GM21825 (cell line): ENCODE results near the gene FITM2.
"Not testable (repeated sequence)": the region's sequence is repeated elsewhere in the genome, so short reads cannot be mapped to it uniquely, and the experiment has no call there.

Source experiments
- ATAC-seq: cut with Tn5 transposase; IDR thresholded peaks from one replicate; pipeline ENCODE4 v1.9.1; 2021; ENCODE audit warnings: mild to moderate bottlenecking, moderate library complexity; ENCODE audit not compliant: unreplicated experiment

FITM2 gene, protein sequence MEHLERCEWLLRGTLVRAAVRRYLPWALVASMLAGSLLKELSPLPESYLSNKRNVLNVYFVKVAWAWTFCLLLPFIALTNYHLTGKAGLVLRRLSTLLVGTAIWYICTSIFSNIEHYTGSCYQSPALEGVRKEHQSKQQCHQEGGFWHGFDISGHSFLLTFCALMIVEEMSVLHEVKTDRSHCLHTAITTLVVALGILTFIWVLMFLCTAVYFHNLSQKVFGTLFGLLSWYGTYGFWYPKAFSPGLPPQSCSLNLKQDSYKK

DNA sequence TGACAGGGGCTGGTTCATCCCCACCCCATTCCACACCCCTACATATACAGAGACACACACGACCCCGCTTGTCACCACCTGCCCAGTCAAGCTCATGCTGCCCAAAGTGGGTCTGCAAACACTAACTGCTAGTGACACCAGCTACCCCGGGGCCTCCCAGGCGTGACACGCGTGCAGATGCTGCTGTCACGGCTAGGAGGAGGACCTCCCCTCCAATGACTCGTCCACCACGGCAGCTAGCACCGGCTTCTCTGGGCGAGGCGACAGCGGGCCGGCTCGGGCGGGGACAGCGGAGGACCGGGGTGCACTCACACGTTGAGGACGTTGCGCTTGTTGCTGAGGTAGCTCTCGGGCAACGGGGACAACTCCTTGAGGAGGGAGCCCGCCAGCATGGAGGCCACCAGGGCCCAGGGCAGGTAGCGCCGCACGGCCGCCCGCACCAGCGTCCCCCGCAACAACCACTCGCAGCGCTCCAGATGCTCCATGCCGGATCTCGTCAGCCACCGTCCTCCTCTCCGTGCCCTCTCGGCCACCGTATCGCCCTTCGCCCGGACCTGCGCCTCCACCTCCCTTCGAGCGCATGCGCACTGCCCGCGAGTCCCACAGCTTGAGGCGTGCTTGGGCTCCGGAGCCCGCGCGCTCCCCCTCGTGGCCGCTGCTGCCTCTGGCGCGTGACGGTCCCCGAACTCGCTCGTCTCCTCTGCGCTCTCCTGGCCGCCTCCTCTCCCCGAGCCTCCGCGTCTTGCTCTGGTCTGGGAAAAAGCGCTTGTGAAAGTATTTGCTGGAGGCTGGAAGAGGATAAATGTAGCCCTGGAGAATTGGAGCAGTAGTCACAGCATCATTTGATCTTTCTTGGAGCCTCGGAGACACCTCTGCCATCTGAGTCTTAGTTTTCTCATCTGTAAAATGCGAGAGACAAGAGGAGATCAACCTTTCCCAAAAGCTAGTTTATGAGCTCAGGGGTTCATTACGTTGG lies at the start of gene FITM2:
Gene FITM2, minus strand, starts transcription at position 539 of the 976 bp plus-strand sequence. Its CDS starts 54 bp downstream, at position 485.
- peak; percentile 88 for ATAC-seq

DNA sequence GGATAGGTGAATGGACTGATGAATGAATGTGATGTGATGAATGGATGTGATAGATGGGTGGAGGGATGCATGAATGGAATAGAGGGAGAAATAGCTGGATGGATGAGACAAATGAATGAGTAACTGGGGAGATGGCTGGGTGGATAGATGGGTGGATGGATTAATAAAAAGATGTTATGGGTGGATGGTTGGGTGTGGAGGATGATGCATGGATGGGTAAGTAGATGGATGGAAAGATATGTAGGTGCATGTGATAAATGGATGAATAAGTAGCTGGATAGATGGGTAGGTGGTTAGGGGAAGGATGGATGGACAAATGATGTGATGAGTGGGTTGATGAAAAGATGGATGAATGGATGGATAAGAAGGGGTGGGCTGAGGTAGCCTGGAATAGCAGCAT lies 49.2 kb upstream of the FITM2 start:
- no peak for ATAC-seq

DNA sequence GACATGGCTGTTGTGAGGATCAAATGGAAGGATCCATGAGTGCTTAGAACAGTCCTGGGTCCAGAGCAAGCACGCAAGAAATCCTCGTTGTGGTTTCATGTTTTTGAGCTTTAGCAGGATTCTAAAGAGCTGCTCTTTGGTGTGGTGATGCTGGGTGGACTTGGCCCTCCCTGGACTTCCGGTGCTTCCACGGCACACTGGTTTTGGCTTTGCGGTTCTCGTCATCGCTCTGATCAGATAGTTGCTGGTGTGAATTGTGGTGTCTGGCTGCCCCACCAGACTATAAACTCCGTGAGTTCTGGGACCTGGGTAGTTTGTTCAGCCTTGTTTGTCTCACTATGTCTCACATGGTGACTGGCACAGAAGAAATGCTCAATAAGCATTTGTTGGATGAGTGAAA lies 47.8 kb upstream of the FITM2 start:
- ATAC-seq: no peak

DNA sequence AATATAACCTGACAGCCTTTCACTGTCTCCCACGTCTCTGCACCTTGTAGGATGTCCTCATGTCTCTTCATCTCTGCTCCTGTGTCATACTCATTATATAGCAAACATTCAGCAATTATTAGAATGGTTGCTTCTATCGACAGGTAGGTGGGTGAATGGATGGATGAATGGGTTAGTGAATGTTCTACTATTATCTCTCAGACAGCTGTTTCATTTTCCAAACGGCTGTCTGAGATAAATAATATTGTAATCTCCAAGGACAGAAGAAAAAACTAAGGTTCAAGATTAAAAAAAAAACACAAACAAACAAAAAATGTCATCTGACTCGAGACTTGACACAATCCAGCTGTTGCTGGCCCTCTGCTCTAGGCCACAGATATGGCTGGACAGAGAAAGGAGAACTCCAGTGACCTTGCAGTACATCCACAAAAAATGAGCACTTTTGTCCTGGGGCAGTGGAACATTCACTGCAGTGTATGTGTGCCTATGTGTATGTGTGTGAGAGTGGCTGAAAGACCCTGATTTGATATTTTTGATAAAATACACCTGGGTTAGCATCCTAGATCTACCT lies 46.6 kb upstream of the FITM2 start:
- ATAC-seq: no peak

DNA sequence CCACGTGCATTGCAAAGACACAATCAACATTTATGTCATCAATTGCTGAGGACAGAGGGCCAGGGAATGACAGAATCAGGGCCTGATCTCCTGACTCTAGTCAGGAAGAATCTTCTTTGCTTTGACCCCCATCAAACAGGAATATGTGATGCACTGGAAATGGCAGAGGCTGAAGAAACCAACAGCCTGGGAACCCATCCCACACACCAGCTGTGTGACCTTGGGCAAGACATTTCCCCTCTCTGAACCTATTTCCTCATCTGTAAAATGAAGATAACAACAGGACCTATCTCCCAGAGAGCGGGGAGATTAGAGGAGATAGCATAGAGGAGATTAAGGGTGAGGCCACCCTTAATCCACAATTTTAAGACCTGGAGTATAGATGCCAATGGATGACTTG lies 46.0 kb upstream of the FITM2 start:
- ATAC-seq: no peak

DNA sequence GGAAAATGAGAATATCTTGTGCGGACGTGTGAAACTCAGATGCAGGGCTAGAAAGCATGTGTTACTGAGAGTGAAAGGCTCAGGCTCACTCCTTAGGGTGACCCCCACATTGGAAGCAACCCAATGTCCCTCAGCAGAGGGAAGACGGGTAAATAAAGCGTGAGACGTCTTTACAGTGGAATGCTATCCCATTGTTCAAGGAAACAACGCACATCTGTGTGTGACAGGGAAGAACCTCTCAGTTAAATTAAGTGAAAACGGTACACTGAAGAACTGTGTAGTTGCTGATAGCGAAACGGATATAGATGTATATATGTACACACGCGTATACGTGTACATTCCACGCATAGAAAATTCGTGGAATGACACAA lies 45.3 kb upstream of the FITM2 start:
- ATAC-seq: no peak

DNA sequence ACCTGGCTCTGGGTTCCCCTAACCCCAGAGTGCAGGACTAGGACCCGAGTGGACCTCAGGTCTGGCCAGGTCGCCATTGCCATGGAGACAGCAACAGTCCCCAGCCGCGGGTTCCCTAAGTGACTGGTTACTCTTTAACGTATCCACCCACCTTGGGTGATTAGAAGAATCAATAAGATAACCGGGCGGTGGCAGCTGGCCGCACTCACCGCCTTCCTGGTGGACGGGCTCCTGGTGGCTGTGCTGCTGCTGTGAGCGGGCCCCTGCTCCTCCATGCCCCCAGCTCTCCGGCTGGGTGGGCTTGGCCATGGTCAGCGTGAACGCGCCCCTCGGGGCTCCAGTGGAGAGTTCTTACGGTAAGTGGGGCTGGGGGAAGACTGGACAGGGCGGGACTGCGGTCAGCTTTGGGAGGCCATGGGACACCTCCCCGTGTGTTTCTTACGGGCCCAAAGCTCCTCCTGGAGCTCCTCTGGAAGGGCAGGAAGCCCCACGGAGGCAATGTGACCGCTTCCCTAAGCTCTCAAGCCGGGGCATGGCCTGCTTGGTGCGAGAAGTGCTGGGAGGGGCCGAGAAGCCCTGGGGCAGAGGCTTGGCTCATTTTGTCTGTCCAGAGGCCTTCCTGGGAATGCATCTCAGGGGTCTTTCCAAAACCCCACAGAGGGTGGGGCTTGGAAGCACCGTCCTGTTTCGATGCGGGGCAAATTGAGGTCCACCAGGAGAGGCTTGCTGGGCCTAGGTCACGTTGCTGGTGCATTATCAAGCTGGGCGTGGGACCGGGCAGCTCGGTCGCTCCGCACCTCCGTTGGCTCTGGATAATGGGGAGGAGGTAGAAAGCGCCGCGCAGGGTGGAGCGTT lies 44.7 kb upstream of the FITM2 start, which contains the start of gene HNF4A:
Gene HNF4A, plus strand, starts transcription at position 202 of the 855 bp plus-strand sequence. Its CDS starts 106 bp downstream, at position 308.
- no peak for ATAC-seq

DNA sequence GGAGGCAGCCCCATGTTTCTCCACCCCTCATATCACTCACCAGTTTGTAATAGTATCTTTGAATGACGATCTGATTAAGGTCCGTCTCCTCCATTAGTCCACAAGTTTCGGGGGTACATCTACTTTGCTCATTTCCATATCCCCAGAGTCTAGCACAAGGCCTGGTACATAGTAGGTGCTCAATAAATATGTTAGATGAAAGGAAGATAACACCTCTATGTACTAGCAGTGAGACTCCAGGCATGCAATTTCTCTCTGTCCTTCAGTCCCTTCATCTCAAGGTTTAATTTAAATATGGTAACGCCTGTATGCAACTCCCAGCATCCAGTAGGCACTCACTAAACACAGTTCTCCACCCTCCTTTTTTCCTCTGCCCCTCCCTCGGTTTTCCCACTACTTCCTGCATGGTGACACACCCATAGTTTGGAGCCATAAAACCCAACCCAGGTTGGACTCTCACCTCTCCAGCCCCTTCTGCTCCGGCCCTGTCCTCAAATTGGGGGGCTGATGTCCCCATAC lies 44.0 kb upstream of the FITM2 start:
- ATAC-seq: no peak

DNA sequence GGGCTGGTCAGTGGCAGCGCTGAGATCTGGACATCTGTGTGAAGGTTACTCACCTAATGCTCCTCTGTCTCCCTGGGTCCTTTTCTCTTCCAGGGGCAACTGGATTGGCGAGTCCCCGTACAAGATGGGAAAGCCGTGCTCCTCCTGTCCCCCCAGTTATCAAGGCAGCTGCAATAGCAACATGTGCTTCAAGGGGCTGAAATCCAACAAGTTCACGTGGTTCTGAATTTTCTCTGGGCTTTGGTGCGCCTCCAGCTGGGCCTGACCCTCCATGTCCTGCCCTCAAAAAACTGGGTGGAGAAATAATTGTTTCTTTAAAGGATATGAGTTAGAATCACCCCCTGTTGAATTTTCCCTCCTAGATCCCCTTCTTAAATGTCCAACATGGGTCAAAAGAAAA lies 39.6 kb upstream of the FITM2 start:
- no peak for ATAC-seq

DNA sequence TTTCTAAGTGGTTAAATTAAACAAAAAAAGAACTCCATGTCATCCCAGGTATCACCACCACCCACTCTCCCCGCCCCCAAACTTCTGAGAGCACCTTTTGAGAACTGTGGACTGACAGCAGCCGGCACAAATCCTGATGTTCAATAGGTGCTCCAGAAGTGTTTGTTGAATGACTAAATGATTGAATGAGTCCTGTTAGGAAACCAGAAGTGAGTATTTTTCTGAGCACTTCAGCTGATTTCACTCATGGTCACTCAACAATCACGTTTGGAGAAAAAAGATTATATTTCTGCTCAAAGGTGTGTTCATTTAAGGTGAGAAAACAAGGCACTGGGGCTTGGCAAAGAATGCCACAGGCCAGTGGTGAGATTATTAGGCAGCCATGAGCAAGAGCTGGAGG lies 38.3 kb upstream of the FITM2 start:
- ATAC-seq: no peak

DNA sequence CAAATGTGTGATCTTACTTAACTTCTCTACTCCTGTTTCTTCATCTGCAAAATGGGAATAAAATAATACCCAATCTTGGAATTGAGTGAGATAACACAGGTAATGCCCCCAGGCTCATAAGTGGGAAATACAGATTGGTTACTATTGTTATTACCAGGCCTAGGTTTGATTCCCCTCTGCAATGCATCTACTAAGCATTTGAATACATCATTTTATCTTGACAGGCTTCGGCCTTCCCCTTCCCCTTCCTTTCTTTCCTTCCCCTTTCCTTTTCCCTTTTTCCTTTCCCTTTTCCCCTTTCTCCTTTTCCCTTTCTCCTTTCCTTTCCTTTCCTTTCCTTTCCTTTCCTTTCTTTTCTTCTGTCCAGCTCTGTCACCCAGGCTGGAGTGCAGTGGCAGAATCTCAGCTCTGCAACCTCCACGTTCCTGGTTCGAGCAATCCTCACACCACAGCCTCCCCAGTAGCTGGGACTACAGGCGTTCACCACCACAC lies 37.2 kb upstream of the FITM2 start:
- no peak for ATAC-seq

DNA sequence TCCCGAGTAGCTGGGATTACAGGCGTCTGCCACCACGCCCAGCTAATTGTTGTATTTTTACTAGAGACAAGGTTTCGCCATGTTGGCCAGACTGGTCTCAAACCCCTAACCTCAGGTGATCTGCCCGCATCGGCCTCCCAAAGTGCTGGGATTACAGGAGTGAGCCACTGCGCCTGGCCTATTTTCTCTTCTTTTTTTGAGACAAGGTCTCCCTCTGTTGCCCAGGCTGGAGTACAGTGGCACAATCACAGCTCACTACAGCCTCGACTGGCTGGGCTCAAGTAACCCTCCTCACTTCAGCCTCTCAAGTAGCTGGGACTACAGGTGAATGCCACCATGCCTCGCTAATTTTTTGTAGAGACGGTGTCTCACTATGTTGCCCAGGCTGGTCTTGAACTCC lies 34.9 kb upstream of the FITM2 start:
- not testable (repeated sequence) for ATAC-seq

DNA sequence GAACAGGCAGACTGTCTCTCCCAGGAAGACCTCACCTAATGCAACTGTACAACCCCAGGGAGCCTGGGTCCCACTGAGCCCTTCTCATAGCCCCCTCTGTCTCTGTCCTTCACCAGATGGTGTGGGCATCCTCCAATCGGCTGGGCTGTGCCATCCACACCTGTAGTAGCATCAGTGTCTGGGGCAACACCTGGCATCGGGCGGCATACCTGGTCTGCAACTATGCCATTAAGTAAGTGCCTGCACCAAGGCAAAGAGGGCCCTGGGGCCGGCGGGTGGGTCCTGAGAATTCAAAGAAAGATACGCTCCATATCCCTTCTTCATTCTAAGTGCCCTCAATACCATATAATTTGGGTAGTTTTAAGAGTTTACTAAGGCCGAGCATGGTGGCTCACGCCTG lies 34.1 kb upstream of the FITM2 start:
- ATAC-seq: no peak

DNA sequence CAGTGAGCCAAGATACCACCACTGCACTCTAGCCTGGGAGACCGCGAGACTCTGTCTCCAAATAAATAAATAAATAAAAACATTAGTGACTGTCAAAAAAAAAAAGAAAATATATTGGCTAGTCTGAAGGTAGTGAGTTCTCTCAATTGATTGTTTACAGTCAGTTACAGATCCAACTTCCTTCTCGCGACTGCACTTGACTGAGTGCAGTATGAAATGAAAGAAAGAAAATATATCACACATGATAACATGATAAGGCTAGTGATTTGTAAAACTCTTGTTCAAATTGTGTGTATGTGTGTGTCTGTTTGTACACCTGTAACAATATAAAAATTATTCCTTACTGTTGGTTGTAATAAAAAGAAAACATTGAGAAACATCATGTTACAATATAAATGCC lies 33.7 kb upstream of the FITM2 start:
- ATAC-seq: no peak

DNA sequence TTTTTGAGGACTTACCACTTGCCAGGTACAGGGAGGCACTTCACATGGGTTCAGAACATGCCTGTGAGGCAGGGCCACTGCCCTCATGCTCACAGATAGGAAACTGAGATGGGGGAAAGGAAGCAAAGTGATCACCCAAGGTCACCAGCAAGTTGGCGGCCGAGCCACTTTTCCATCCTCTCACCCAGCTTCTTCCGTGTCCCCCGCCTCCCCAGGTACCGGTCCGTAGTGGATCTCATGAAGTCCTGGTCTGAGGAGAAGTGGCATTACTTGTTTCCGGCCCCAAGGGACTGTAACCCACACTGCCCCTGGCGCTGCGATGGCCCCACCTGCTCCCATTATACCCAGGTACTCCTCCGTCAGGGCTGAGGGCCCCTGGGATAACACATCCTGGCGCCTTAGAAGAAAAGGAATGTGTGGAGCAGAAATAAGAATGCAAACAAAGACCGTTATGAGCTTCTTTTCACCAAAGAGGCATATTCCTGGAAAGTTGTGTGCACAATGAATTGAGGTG lies 32.2 kb upstream of the FITM2 start:
- no peak for ATAC-seq

DNA sequence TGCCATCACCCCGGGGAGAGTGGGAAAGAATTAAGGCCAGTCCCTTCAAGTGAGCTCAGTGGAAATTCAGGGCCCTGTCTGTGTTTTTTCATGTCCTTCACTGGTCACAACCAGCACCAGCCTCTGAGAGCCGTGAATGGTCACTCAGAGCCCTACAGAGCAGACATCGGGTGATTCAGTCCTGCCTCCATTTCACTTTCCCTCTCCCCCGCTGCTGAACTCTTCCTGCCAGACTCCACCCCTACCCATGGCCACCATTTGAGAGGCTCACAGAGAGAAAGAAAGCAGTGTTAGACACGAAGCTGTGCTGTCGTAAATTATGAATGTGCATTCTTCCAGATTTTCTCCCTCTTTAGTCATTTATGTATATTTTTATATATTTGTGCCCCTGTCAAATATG lies 31.2 kb upstream of the FITM2 start:
- ATAC-seq: no peak

DNA sequence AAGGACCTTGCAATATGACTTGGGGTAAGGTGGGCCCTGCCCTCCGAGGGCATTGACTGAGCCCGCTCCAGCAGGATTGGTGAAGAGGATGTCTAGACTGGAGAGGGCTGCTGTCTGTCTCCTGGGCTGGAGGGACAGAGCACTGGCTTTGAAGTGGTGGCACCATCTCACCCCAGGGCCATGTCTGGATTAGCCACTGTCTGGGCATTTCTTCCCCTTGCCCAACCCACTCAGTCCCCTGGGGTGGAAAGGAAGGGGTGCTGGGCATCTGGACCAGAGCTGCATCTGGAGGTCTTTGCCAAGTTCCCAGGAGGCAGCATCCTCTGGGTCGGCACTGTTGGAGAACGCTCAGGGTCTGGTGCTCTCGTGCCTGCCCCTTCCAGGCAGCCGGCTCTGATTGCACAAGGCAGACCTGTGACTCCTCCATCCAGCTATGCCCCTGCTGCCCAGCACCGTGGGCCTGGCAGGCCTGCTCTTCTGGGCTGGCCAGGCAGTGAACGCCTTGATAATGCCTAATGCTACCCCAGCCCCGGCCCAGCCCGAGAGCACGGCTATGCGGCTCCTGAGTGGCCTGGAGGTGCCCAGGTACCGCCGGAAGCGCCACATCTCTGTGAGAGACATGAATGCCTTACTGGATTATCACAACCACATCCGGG lies 25.9 kb upstream of the FITM2 start, which contains the start of gene R3HDML:
Gene R3HDML, plus strand, starts transcription at position 319 of the 656 bp plus-strand sequence. Its CDS starts 115 bp downstream, at position 434.
- ATAC-seq: no peak

DNA sequence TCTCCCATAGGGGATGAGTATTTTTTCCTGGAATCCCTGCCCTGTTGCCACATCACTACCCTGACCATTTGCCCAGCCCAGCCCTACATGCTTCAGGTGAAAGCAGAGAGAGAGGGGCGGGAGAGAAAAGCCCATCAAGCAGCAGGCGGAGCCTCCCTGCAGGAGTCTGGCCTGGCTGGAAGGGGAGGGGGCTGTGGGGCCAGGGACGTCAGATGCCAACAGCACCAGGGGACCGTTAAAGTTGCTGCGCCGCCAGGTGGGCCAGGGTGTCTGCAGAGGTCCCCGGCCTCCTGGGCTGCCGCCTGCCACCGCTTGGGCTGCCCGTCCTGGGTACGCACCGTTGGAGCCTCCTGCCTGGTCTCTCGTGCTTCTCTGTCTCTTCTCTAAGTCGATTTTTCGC lies 25.1 kb upstream of the FITM2 start:
- ATAC-seq: no peak

DNA sequence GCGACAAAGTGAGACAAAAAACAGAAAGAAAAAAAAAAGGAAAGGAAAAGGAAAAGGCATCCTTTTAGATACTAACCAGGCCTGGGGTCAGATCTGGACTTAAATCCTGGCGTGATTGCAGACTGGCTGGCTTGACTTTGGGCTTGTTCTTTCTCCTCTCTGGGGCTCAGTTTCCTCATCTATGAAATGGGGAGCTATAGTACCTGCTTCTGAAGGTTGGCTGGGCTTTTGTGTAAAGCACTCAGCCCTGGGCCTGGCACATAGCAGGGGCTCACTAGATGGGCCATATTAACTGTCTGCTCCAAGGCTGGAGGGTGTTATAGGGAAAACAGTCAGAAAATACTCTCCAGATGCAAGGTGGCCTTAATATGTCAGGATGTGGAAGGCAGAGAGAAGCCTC lies 24.7 kb upstream of the FITM2 start:
- ATAC-seq: no peak

DNA sequence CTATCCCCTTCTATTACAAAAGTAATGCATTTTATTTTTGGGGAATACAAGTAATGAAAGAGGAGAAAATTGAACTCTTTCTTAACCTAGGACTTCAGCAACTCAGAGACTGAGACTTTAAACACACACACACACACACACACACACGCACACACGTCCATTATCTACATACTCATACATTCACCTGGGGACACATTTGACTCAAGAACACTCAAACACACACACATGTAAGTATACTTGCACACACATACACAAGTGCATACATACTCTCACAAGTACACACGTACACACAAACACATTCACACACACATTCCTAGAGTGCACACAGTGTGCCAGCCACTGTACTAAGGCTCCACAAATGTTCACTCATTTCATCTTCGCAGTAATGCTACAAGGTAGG lies 23.7 kb upstream of the FITM2 start:
- no peak for ATAC-seq
